Tibial nerve (tissue), 4 donors: Measurements from ENCODE around the gene SETD3.

Experiments used
- CTCF ChIP-seq, 5 experiments: fragments of 200-600 bp in 3 of 5; fragments of 450-650 bp in 2 of 5; sonication (generic) in 3 of 5; IDR thresholded peaks; one replicate each; pipeline ENCODE4 v1.5.1; 2016 to 2019; ENCODE audit warnings: antibody characterized with exemption in 5 of 5, mild to moderate bottlenecking in 3 of 5, moderate library complexity in 2 of 5
- EP300 ChIP-seq, 2 donors: sonication (generic); formaldehyde crosslinking; IDR thresholded peaks; one replicate each; pipeline ENCODE4 v1.6.1; 2017; ENCODE audit warnings: antibody characterized with exemption in 2 of 2, mild to moderate bottlenecking in 1 of 2
- POLR2A ChIP-seq, 2 donors: fragments of 450-650 bp; IDR thresholded peaks; one replicate each; pipeline ENCODE4 v1.6.1; 2017; ENCODE audit warnings: antibody characterized with exemption in 2 of 2, mild to moderate bottlenecking in 2 of 2, moderate library complexity in 2 of 2

- peak; percentile 31 to 57 (median 50) for TF ChIP-seq CTCF (IDR thresholded peaks at IDR 0.05)
- no peak for TF ChIP-seq POLR2A (IDR thresholded peaks at IDR 0.05)
- TF ChIP-seq EP300 (IDR thresholded peaks at IDR 0.05) = no peak
Measured at GRCh38 chr14:99389174-99389826, 91.4 kb downstream of the SETD3 start.
